HG02759 (cell line): Measurements from ENCODE around the gene FRYL.

Experiments used
- ATAC-seq: cut with Tn5 transposase; IDR thresholded peaks from one replicate; pipeline ENCODE4 v1.9.1; 2021; ENCODE audit warnings: mild to moderate bottlenecking, moderate library complexity; ENCODE audit not compliant: unreplicated experiment

FRYL gene

GRCh38 chr4:48570646-48571220 lies 209.3 kb downstream of the FRYL start:
- ATAC-seq = no peak

DNA sequence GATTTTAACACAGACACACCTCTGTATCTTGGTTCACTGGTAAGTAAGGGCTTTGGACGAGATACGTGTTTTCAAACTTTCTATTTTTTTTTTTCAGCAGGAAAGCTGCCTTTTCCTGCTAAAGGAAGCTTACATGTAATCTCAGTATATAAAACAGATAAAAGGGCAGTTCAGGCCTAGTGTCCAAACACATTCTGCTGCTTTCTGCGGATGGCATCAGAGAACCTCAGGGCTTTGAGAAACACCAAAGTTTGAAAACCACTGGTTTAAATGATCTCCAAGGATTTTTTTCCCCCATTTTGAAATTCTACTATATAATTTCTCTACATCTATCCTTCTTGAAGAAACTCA lies 214.1 kb downstream of the FRYL start:
- ATAC-seq = peak; percentile 21

DNA sequence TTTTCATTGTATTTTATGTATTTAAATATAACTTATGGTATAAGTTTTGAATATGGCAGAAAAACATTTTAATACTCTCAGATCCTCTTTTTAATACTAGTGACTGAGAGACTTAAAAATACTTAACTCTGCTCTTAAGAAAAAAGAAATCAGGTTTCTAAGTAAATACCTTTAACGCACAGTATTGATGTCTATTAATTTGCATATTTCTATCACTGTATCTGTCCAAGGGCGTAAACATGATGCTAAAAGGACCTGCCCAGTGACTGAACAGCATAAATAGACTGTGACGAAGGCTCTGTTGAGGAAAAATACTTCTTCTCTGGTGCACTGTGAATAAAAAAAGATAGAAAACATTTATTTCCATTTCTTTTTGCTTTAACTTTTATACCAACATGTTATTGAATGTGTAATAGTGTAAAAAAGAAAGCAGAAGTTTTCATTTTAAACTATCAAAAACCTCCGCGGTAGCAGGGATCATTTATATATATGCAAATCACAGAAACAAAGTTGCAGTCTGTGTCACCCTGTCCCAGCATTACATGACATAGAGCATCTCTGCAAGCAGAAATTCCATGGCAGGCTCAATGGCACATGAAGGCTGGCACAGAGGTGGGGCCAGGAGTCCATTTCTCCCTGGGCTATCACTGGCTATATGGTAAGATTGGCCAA lies 214.6 kb downstream of the FRYL start:
- ATAC-seq = peak; percentile 47

GRCh38 chr4:48564151-48564550 lies 215.9 kb downstream of the FRYL start:
- ATAC-seq = no peak

- no peak for ATAC-seq
Observed at GRCh38 chr4:48558819-48559218, 221.3 kb downstream of the FRYL start.

DNA sequence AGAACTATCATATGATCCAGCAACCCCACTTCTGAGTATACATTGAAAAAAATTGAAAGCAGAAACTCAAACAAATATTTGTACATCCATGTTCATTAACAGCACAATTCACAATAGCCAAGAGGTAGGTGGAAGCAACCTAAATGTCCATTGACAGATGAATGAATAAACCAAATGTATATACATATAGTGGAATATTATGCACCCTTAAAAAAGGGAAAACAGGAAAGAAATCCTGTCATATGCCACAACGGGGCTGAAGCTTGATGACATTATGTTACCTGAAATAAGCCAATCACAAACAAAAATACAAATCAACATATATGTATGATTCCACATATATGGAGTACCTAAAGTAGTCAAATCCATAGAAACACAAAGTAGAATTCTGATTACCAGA lies 222.1 kb downstream of the FRYL start:
- no peak for ATAC-seq

DNA sequence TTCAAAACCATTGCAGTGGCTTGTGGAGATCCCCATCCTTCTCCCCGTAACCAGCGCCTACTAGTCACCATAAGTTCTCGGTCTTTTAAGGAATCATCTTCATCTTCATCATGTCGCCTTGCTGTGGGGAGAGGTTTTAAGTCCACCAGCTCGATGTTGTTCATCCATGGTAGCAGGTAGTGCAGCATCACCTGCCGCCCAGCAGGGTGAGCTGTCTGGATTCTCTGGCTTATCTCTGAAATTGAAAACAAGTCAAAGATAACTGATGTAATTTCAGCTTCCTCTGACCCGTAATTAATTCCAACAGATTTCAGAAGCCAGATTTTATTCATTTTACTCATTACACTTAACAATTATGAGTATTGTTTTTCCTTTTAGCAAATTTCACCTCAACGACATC lies 222.6 kb downstream of the FRYL start:
- no peak for ATAC-seq

- ATAC-seq = no peak
Observed at GRCh38 chr4:48556268-48556667, 223.8 kb downstream of the FRYL start.

- no peak for ATAC-seq
Observed at GRCh38 chr4:48554606-48555005, 225.5 kb downstream of the FRYL start.

GRCh38 chr4:48553720-48554119 lies 226.4 kb downstream of the FRYL start:
- ATAC-seq = no peak

- ATAC-seq = no peak
Observed at GRCh38 chr4:48546336-48546735, 233.7 kb downstream of the FRYL start.

- no peak for ATAC-seq
Observed at GRCh38 chr4:48543796-48544195, 236.3 kb downstream of the FRYL start.

- no peak for ATAC-seq
Observed at GRCh38 chr4:48542888-48543287, 237.2 kb downstream of the FRYL start.

DNA sequence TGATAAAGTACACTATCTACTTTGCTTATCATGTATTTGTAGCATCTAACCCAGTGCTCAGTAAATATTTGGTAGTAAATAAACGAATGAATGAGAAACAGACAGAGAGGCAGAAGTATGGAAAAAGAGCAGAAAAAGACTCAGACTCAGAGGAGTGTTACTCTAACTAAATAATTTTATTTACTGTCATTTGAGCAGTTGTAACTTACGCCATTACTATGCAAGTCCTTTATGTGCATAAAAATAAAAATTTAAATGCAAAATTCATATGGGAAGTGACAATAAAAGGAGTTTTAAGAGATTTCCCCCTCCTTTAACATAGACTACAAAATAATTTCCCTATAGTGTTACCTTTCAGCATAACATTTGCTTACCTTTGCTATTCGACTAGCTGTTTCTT lies 240.5 kb downstream of the FRYL start:
- no peak for ATAC-seq

DNA sequence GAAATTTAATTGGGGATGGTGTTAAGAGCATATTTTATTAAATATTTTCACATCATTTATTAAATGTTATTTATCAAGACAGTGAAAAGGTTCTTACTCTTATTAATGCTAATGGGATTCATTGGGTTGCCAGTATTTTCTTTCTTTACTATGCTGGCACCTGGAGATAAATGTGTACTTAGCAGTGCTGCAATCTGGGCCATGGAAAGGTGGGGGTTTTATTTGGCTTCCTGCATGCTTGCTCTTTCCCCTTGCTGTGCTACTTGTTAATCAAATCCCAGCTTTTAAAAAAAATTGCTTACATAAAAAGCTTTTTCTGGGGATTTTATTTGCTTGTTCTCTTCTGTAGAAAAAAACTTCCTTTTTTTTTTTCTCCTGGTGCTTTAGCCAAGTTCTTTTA lies 241.7 kb downstream of the FRYL start:
- ATAC-seq = no peak

DNA sequence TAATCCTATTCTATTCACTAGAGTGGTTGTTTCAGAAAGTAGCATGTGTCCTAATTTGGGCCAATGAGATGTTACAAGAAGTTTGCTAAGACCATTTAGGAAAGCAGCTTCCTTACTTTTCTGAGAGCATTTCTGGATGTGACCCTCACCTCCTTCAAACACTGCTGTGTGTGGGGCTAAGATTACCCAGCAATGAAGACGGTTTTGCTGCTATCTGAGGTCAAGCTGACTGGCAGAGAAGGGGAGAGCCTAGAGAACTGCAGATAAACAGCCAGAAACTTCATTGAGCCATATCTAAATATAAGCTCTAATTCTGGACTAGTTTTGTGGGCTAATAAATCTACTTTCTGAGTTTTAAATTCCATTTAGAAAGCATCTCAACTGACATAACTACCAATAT lies 253.7 kb downstream of the FRYL start:
- ATAC-seq = no peak

GRCh38 chr4:48518143-48518542 lies 261.9 kb downstream of the FRYL start:
- no peak for ATAC-seq

DNA sequence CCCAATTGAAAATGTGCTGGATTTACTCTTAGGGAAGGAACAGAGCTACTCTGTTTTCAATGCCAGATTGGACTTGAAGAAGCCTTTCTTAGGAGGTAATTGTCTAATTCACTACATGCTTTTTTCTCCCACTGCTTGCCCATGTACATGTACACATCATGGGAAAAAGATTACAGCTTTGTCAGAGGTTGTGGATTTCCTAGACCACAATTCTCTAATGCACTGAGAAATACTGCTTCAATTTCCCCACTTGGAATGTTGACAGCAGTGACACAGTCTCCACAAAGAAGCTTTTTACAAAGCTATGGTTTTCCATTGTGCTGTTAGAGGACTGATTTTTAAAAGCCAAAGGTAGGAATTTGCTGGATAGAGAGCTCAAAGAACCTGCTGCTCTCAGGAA lies 270.5 kb downstream of the FRYL start:
- ATAC-seq = no peak

- no peak for ATAC-seq
Observed at GRCh38 chr4:48506716-48507115, 273.4 kb downstream of the FRYL start.

DNA sequence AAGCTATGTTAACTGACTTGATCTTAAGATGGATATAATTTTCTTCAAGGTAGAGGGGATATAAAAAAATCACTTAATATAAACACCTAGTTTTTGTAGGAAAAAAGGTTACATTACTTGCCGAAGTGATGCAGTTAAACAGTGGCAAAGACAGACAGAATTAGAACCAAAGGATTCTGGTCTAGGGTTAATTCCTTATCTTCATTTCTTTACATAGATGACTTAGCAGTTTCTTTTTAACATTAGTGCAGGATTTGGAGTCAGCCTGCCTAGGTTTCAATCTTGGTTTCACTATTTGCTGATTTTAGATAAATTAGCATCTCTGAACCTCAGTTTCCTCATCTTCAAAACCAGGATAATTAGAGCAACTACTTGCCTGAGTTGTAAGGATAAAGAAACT lies 275.7 kb downstream of the FRYL start:
- no peak for ATAC-seq

DNA sequence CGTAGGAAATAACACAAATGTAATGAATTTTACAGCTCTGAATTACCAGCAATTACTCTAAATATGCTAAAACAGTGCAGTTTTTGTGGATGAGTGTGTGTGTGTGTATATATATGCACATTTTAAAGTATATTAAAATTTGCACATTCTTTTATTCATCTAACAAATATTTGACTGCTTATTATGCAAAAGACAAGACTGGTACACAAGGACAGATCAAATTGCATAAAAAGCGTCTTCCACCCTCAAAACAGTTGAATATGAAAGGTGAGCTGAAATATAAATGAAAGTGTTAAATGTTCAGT lies 276.1 kb downstream of the FRYL start:
- no peak for ATAC-seq

DNA sequence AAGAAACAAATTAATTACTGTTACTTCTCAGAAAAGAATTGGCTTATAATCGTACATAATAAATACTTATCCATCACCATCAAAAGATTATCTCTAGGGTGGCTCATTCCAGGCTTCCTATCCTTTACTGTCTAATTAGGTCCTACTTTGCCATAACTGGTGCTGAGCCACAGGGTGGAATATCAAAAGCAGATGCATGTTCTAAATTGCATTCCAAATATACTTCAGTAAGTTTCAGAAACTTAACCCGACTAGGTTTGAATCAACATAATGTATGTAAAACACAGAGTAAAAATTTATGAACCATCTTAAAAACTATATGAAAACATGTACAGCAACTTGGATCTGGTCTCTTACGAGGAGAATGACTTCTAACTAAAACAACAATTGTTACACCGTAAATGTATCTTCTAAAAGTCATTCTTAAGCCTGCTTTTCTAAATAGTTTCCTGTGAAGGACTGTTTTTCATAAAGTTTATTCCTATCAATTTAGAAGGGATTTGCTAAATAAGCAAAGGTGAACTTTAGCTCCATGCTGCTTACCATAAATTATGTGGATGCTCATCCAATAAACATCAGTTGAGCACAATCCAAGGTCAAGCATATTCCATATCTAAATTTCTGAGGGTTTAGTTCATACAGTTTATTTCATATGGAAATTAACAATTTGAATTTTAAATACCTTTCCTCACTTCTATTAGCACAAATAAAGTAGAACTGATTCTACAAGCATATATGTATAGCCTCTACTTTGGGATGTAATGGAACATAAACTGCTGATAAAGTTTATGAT lies 276.6 kb downstream of the FRYL start:
- ATAC-seq = no peak
